PC-9 (cell line): ENCODE results near the gene CFI. TPM values are rescaled to one million over a fixed set of nuclear protein-coding genes. Genes with fewer than 3 reads are reported as not detected.
A peak's percentile ranks its signal among the peaks of the same experiment; 100 is the strongest.

Experiments
- BruUV-seq: library from RNA; stranded (reverse); fragments of 400-500 nt; replicated peaks from 2 replicates; lab custom pipeline; 2021; lab: Mats Ljungman, UMichigan
- CTCF ChIA-PET: fragments of 300-600 bp; sonication (Branson Sonifier 250); formaldehyde crosslinking; loops from one replicate; lab custom pipeline; 2022; ENCODE audit warnings: antibody characterized with exemption; lab: Charles Lee
- POLR2A ChIA-PET: fragments of 300-600 bp; sonication (Branson Sonifier 250); formaldehyde crosslinking; loops from one replicate; lab custom pipeline; 2022; ENCODE audit warnings: antibody characterized with exemption; ENCODE audit not compliant: unreplicated experiment; lab: Charles Lee
- DNase-seq, 2 experiments: peaks; one replicate each; pipeline versions ENCODE4 v3.0.0 to v3.0.0-alpha.2; 2015 to 2022; ENCODE audit warnings: mixed read lengths in 1 of 2
- H2AFZ ChIP-seq: fragments of 200-600 bp; sonication (generic); 2 replicates; pipeline ENCODE4 v1.8.1; 2017; ENCODE audit warnings: antibody characterized with exemption
- H3F3A ChIP-seq: fragments of 200-600 bp; sonication (generic); 2 replicates; pipeline ENCODE4 v1.8.1; 2017; ENCODE audit warnings: antibody characterized with exemption, mild to moderate bottlenecking, low read depth; ENCODE audit not compliant: insufficient read depth
- H3K27ac ChIP-seq: fragments of 200-600 bp; sonication (generic); 2 replicates; pipeline ENCODE4 v1.6.1; 2016; ENCODE audit warnings: mixed run types
- H3K27me3 ChIP-seq: fragments of 200-600 bp; sonication (generic); 2 replicates; pipeline ENCODE4 v1.6.1; 2016; ENCODE audit warnings: low read depth, mixed run types; ENCODE audit not compliant: insufficient read depth
- H3K36me3 ChIP-seq: fragments of 200-600 bp; sonication (generic); 2 replicates; pipeline ENCODE4 v1.6.1; 2016; ENCODE audit warnings: low read depth, mixed run types
- H3K4me1 ChIP-seq: fragments of 200-600 bp; sonication (generic); replicated peaks from 2 replicates; pipeline ENCODE4 v1.6.1; 2016; ENCODE audit warnings: mixed run types; ENCODE audit not compliant: insufficient read depth
- H3K4me2 ChIP-seq: fragments of 200-600 bp; sonication (generic); 2 replicates; pipeline ENCODE4 v1.6.1; 2017; ENCODE audit warnings: mixed run types
- H3K4me3 ChIP-seq: fragments of 200-600 bp; sonication (generic); 2 replicates; pipeline ENCODE4 v1.6.1; 2016; ENCODE audit warnings: mixed run types
- H3K79me2 ChIP-seq: fragments of 200-600 bp; sonication (generic); 2 replicates; pipeline ENCODE4 v1.6.1; 2017; ENCODE audit warnings: low read depth, mixed run types
- H3K9me2 ChIP-seq: fragments of 200-600 bp; sonication (generic); 2 replicates; pipeline ENCODE4 v1.8.1; 2017; ENCODE audit warnings: mild to moderate bottlenecking; ENCODE audit not compliant: insufficient read depth
- H3K9me3 ChIP-seq: fragments of 200-600 bp; sonication (generic); 2 replicates; pipeline ENCODE4 v1.8.1; 2016; ENCODE audit warnings: low read depth; ENCODE audit not compliant: insufficient read depth
- H4K20me1 ChIP-seq: fragments of 200-600 bp; sonication (generic); 2 replicates; pipeline ENCODE4 v1.8.1; 2017; ENCODE audit not compliant: insufficient read depth
- CTCF ChIP-seq: fragments of 200-600 bp; sonication (generic); conservative IDR thresholded peaks from 2 replicates; pipeline ENCODE4 v1.6.1; 2017; ENCODE audit warnings: mixed run types, antibody characterized with exemption, mild to moderate bottlenecking, moderate library complexity
- EZH2 ChIP-seq: fragments of 200-600 bp; sonication (generic); IDR thresholded peaks from 2 replicates; pipeline ENCODE4 v1.8.0; 2017; ENCODE audit warnings: antibody characterized with exemption, low read depth
- intact Hi-C: fragments of 100-400 bp; cut with micrococcal nuclease; formaldehyde crosslinking; loops from one replicate; pipeline ENCODE4 v1.10.0; 2022; ENCODE audit not compliant: unreplicated experiment
- total RNA-seq: library from RNA; stranded (reverse); gene quantifications from 2 replicates; pipeline ENCODE4 v1.2.3, GENCODE V29; 2021

Gene CFI
- total RNA-seq, 1 experiment from 2014 or later: 2.2 TPM

- no TSS peak for BruUV-seq
- POLR2A ChIA-PET: no interaction called here
- Histone ChIP-seq H3K4me2 (no peak overlapping the region), H3K9me3 (no peaks in the 10 kb centered on the region), H3K9me2 (no peaks in the 10 kb centered on the region), H3K79me2 (no peaks in the 10 kb centered on the region), H3K36me3 (no peaks in the 10 kb centered on the region), H3K27ac (no peak overlapping the region), H3F3A (peaks cover 6% of the 10 kb centered on the region), H3K4me3 (no peak overlapping the region), H2AFZ (no peak overlapping the region), H3K27me3 (no peaks in the 10 kb centered on the region), H3K4me1 (no peaks in the 10 kb centered on the region; the same call in 1 of the 2 replicates), H4K20me1 (no peaks in the 10 kb centered on the region)
- CTCF ChIA-PET: no interaction called here
- intact Hi-C loops: loop anchor here (10.0 kb wide), 2 partner anchors 206 to 266 kb away; partner anchors contain the start of gene EGF
- no peak for TF ChIP-seq EZH2
- no peak for TF ChIP-seq CTCF
- DNase-seq: no peak
These were observed 93.4 kb downstream of the CFI start for GRCh38 chr4:109708435-109708834.

DNA sequence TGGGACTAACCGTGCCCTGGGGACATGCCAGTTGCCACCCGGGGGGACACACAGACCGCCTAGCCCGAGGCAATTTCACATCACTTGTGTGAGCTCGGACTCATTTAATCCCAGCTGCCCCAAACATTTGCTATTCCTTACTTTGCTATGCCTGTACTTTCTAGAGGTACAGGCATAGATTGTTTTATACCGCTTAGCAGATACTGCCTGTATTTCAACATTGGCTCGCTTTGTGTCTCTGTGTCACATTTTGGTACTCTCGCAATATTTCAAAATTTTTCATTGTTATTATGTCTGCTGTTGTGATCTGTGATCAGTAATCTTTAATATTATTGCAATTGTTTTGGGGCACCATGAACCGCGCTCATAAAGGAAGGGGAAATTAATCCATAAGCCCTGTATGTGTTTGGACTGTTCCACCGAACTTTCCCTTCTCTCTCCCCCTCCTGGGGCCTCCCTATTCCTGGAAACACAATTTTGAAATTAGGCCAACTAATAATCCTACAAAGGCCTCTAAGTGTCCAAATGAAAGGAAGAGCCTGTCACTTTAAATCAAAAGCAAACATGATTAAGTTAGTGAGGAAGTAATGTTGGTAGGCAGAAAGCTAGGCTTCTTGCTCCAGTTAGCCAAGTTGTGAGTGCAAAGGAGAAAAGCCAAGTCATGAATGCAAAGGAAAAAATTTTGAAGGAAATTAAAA is 98.0 kb downstream of the CFI start:
- BruUV-seq: no TSS peak
- Histone ChIP-seq H3K4me1 (peaks cover 9% of the 10 kb centered on the region; the same call in 1 of the 2 replicates), H4K20me1 (no peaks in the 10 kb centered on the region), H3K79me2 (no peaks in the 10 kb centered on the region), H3K4me2 (peak overlapping the region; percentile 79), H3K9me3 (no peaks in the 10 kb centered on the region), H3K4me3 (peak overlapping the region; percentile 63), H3F3A (peaks cover 11% of the 10 kb centered on the region), H2AFZ (peak overlapping the region; percentile 78), H3K36me3 (no peaks in the 10 kb centered on the region), H3K27ac (peak overlapping the region; percentile 44), H3K9me2 (no peaks in the 10 kb centered on the region), H3K27me3 (no peaks in the 10 kb centered on the region)
- POLR2A ChIA-PET: interaction anchor here (0.5 to 1.2 kb wide), 2 partner anchors 26 to 674 kb away, joined by 3 to 4 read pairs; partner anchors contain the start of gene PLA2G12A
- CTCF ChIA-PET: no interaction called here
- DNase-seq: peak in 1 of 2 experiments; percentile 51
- no peak for TF ChIP-seq CTCF
- TF ChIP-seq EZH2: no peak
- intact Hi-C loops: loop anchor here (1.0 to 10.0 kb wide), 5 partner anchors 113 to 271 kb away; partner anchors contain the start of genes EGF, GAR1, MCUB and SEC24B

DNA sequence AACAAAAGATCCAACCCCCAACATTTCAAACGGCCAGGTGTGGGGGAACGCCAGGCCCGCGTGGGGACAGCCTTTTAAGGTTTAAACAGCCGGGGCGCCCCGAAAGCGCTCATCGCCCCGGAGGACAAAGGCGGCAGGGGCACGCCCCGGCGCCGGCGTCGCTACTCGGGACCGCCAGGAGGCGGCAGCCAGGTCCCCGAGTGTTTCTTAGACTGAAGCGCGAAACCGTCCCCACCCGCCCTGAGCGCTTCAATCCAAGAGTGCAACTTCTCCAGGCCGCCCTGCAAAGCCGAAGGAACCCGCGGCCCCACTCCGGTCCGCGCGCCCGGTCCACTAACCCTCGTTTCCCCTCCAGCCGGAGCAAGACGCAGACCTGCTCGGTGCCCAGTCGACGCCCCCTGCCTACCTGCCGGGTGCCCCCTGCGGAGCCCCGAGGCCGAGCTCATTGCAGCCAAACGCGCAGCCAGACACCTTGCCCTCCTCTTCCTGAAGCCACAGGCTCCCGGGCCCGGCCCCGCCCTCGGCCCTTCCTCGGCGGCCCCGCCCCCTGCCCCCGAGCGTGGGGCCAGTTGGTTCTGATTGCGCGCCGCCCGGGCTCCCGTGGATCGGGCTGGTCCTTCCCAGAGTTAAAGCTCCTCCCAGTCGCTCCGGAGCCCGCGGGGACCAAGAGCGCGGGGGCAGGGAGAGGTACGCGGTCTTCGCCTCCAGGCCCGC is 98.7 kb downstream of the CFI start, which contains the start of gene CASP6:
Gene CASP6, minus strand, starts transcription at position 496 of the 714 bp plus-strand sequence. Its CDS starts 50 bp downstream, at position 446.
- POLR2A ChIA-PET: interaction anchor here (0.5 to 1.2 kb wide), 3 partner anchors 27 to 674 kb away, joined by 3 to 4 read pairs (median 4); partner anchors contain the start of genes MCUB and PLA2G12A
- H3K27ac ChIP-seq: peak within 1 kb of the TSS; percentile 44
- peak within 1 kb of the TSS; percentile 63 for H3K4me3 ChIP-seq
- intact Hi-C loops: loop anchor here (1.0 to 10.0 kb wide), 6 partner anchors 101 to 272 kb away; partner anchors contain the start of genes EGF, GAR1, MCUB and SEC24B
- peaks cover 9% of the 10 kb centered on the region; the same call in 1 of the 2 replicates for H3K4me1 ChIP-seq
- no peaks in the 10 kb centered on the region for H3K36me3 ChIP-seq
- H3F3A ChIP-seq: peaks cover 11% of the 10 kb centered on the region
- H3K27me3 ChIP-seq: no peaks in the 10 kb centered on the region
- no peaks in the 10 kb centered on the region for H3K9me3 ChIP-seq
- H3K9me2 ChIP-seq: no peaks in the 10 kb centered on the region
- no peaks in the 10 kb centered on the region for H4K20me1 ChIP-seq
- CTCF ChIA-PET: no interaction called here
- H3K4me2 ChIP-seq: peak within 1 kb of the TSS; percentile 79
- peak within 1 kb of the TSS; percentile 78 for H2AFZ ChIP-seq
- DNase-seq: peak; percentile 49 to 79
- TF ChIP-seq EZH2: no peak
- peak; percentile 63 for TF ChIP-seq CTCF
- BruUV-seq: TSS peak; percentile 24
- no peaks in the 10 kb centered on the region for H3K79me2 ChIP-seq
